Measurements from ENCODE around the gene DAPK1. TPM values are rescaled to one million over a fixed set of nuclear protein-coding genes. Genes with fewer than 3 reads are reported as not detected.

DAPK1 gene
- total and polyA plus RNA-seq, 2 donors (not counting 3 experiments of a cell fraction or from before 2014, with no cell fraction given) = 58.9 to 119 TPM

DNA sequence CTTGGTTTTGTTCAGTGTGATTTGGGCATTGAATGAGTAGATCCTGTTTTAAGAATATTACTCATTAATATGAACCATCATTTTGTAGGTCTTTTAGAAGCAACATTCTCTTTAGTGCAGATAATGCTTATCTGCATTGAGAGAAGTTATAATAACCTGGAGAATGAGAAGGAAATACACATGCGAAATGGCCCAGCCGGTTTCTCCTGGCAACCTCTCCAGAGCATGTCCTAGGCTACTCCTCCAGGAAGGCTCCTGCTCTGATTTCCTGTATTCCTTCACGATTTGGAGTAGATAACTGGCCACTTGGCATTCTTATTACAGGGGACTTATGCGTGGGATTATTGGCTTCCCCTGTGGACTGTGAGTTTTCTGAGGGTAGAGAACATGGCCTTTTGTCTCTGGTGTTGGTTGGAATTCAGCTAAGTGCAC, 12.6 kb downstream of the DAPK1 start:
- CTCF ChIA-PET = interaction anchor here (0.8 to 5.2 kb wide), 3 partner anchors 12 to 152 kb away, joined by 3 to 27 read pairs (median 8); partner anchors contain the start of gene DAPK1
- H3K79me2 ChIP-seq (ENCODE audit: control insufficient read depth, insufficient read depth, low read length) = peaks cover 9% of the 10 kb centered on the region

More for the DNA sequence above, 12.6 kb downstream of the DAPK1 start:
- peak overlapping the region; percentile 55 for H3K4me2 ChIP-seq (ENCODE audit: insufficient read depth, low read length)
- H3K4me3 ChIP-seq (replicated peaks in 1 of 3; ENCODE audit: insufficient read depth in 1 of 3, low read depth in 1 of 3, low read length in 3 of 3) = no peak overlapping the region
- no peaks in the 10 kb centered on the region for H4K20me1 ChIP-seq (replicated peaks; ENCODE audit: control insufficient read depth, extremely low read depth, insufficient read depth, low read length)
- H3K9ac ChIP-seq (replicated peaks; ENCODE audit: extremely low read depth, insufficient read depth, low read length) = peak overlapping the region; percentile 48
- intact Hi-C loops (cut with micrococcal nuclease) (loop anchor here (5.0 kb wide), 1 partner anchor 202 kb away; no protein-coding TSS in a partner anchor), dilution Hi-C loops (cut with MboI; ENCODE audit: extremely low pct_ligation_motif_present, low sequenced_read_pairs) (no loop called here)
- H3K9me1 ChIP-seq (replicated peaks; ENCODE audit: control insufficient read depth, extremely low read depth, insufficient read depth, low read length) = no peaks in the 10 kb centered on the region
- H3K27me3 ChIP-seq (ENCODE audit: control insufficient read depth in 2 of 2, insufficient read depth in 2 of 2, low read length in 2 of 2) = no peaks in the 10 kb centered on the region
- H3K4me1 ChIP-seq (ENCODE audit: control insufficient read depth, extremely low read depth, insufficient read depth, low read length) = peaks cover 49% of the 10 kb centered on the region
- H3K9me3 ChIP-seq (replicated peaks; ENCODE audit: control insufficient read depth, insufficient read depth, low read length) = no peaks in the 10 kb centered on the region
- peak overlapping the region; percentile 87 for H3K27ac ChIP-seq (ENCODE audit: insufficient read depth, low read depth, low read length)
- TF ChIP-seq JUN (IDR thresholded peaks at IDR 0.05; ENCODE audit: borderline replicate concordance, insufficient read depth, insufficient read length, low read depth) = no peak
- no peak for TF ChIP-seq GATA2 (IDR thresholded peaks at IDR 0.05; ENCODE audit: insufficient read depth, insufficient read length, low read depth, low read length)
- no peak for TF ChIP-seq FOS (IDR thresholded peaks at IDR 0.05; ENCODE audit: borderline replicate concordance, insufficient read depth, low read length)
- TF ChIP-seq POLR2AphosphoS5 (IDR thresholded peaks at IDR 0.05; ENCODE audit: insufficient read depth, low read depth, low read length) = no peak
- TF ChIP-seq, protein P1, sequence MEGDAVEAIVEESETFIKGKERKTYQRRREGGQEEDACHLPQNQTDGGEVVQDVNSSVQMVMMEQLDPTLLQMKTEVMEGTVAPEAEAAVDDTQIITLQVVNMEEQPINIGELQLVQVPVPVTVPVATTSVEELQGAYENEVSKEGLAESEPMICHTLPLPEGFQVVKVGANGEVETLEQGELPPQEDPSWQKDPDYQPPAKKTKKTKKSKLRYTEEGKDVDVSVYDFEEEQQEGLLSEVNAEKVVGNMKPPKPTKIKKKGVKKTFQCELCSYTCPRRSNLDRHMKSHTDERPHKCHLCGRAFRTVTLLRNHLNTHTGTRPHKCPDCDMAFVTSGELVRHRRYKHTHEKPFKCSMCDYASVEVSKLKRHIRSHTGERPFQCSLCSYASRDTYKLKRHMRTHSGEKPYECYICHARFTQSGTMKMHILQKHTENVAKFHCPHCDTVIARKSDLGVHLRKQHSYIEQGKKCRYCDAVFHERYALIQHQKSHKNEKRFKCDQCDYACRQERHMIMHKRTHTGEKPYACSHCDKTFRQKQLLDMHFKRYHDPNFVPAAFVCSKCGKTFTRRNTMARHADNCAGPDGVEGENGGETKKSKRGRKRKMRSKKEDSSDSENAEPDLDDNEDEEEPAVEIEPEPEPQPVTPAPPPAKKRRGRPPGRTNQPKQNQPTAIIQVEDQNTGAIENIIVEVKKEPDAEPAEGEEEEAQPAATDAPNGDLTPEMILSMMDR (IDR thresholded peaks at IDR 0.05; ENCODE audit: extremely low read depth in 1 of 2, insufficient read depth in 1 of 2, low read depth in 1 of 2, low read length in 2 of 2) = no peak
- TF ChIP-seq EZH2 (IDR thresholded peaks at IDR 0.05; ENCODE audit: borderline replicate concordance, low read depth, low read length, severe bottlenecking) = no peak
- no peak for TF ChIP-seq MYC (IDR thresholded peaks at IDR 0.05; ENCODE audit: low read depth, low read length)
- TF ChIP-seq POLR2A (IDR thresholded peaks at IDR 0.05; ENCODE audit: low read depth, low read length) = no peak
- TF ChIP-seq MAX (IDR thresholded peaks at IDR 0.05; ENCODE audit: insufficient read depth, insufficient read length) = no peak
- peak overlapping the region; percentile 71 for H2AFZ ChIP-seq (ENCODE audit: low read depth, low read length)
- FAIRE-seq (peak; percentile 59), DNase-seq (ENCODE audit: low read depth, low spot score) (no peak)
- peaks cover 3 to 5% of the 10 kb centered on the region in 2 experiments for H3K36me3 ChIP-seq (ENCODE audit: control insufficient read depth in 2 of 2, extremely low read depth in 1 of 2, insufficient read depth in 2 of 2, low read length in 2 of 2)
- POLR2A ChIA-PET = interaction anchor here (1.0 to 1.3 kb wide), 2 partner anchors 12 to 60 kb away, joined by 3 read pairs; partner anchors contain the start of gene DAPK1
- TSS peak; percentile 47 for BruUV-seq (replicated peaks)
